LHCN-M2 (cell line): ENCODE data around the gene FMNL2. TPM values are rescaled to one million over a fixed set of nuclear protein-coding genes. Genes with fewer than 3 reads are reported as not detected.
"Not testable (repeated sequence)": the region's sequence is repeated elsewhere in the genome, so short reads cannot be mapped to it uniquely, and the experiment has no call there.

Source experiments
- DNase-seq: peaks from one replicate; pipeline ENCODE4 v3.0.0-alpha.2; 2012; ENCODE audit warnings: low read depth
- total RNA-seq: library from RNA; depleted of rRNA; stranded (reverse); fragments of >200 nt; gene quantifications from 2 replicates; pipeline ENCODE4 v1.2.3, GENCODE V29; 2014

FMNL2 gene
- total RNA-seq, 1 experiment from 2014 or later, result 11.6 TPM

- DNase-seq, result no peak
Measured at GRCh38 chr2:152375174-152375573, 40.2 kb downstream of the FMNL2 start.

- no peak for DNase-seq
Measured at GRCh38 chr2:152376385-152376784, 41.4 kb downstream of the FMNL2 start.

GRCh38 chr2:152376968-152377367 lies 42.0 kb downstream of the FMNL2 start:
- DNase-seq, result no peak

GRCh38 chr2:152379089-152379488 lies 44.1 kb downstream of the FMNL2 start:
- DNase-seq, result no peak

GRCh38 chr2:152380261-152381055 lies 45.5 kb downstream of the FMNL2 start:
- no peak for DNase-seq

- DNase-seq, result no peak
Measured at GRCh38 chr2:152383702-152384101, 48.7 kb downstream of the FMNL2 start.

GRCh38 chr2:152384992-152385391 lies 50.0 kb downstream of the FMNL2 start:
- DNase-seq, result no peak

- DNase-seq, result no peak
Measured at GRCh38 chr2:152385650-152386049, 50.7 kb downstream of the FMNL2 start.

- DNase-seq, result no peak
Measured at GRCh38 chr2:152386266-152386665, 51.3 kb downstream of the FMNL2 start.

GRCh38 chr2:152387041-152387440 lies 52.1 kb downstream of the FMNL2 start:
- DNase-seq, result no peak

GRCh38 chr2:152388269-152388668 lies 53.3 kb downstream of the FMNL2 start:
- not testable (repeated sequence) for DNase-seq

- no peak for DNase-seq
Measured at GRCh38 chr2:152389483-152389882, 54.5 kb downstream of the FMNL2 start.

- DNase-seq, result no peak
Measured at GRCh38 chr2:152390837-152391236, 55.9 kb downstream of the FMNL2 start.

- no peak for DNase-seq
Measured at GRCh38 chr2:152391318-152391717, 56.3 kb downstream of the FMNL2 start.

- no peak for DNase-seq
Measured at GRCh38 chr2:152393377-152393776, 58.4 kb downstream of the FMNL2 start.

GRCh38 chr2:152394326-152394725 lies 59.4 kb downstream of the FMNL2 start:
- no peak for DNase-seq

GRCh38 chr2:152395103-152395502 lies 60.1 kb downstream of the FMNL2 start:
- DNase-seq, result peak; percentile 75

GRCh38 chr2:152395572-152395971 lies 60.6 kb downstream of the FMNL2 start:
- DNase-seq, result no peak

- peak; percentile 38 for DNase-seq
Measured at GRCh38 chr2:152396051-152396511, 61.1 kb downstream of the FMNL2 start.

- DNase-seq, result no peak
Measured at GRCh38 chr2:152396763-152397162, 61.8 kb downstream of the FMNL2 start.

- no peak for DNase-seq
Measured at GRCh38 chr2:152399003-152399402, 64.0 kb downstream of the FMNL2 start.

- no peak for DNase-seq
Measured at GRCh38 chr2:152400607-152401214, 65.7 kb downstream of the FMNL2 start.
